ENCODE data around the gene NOL4L. TPM values are rescaled to one million over a fixed set of nuclear protein-coding genes. Genes with fewer than 3 reads are reported as not detected.

NOL4L gene
- total RNA-seq, 4 donors from 2014 or later, result 18.5 to 29.9 (median 24.8) TPM

DNA sequence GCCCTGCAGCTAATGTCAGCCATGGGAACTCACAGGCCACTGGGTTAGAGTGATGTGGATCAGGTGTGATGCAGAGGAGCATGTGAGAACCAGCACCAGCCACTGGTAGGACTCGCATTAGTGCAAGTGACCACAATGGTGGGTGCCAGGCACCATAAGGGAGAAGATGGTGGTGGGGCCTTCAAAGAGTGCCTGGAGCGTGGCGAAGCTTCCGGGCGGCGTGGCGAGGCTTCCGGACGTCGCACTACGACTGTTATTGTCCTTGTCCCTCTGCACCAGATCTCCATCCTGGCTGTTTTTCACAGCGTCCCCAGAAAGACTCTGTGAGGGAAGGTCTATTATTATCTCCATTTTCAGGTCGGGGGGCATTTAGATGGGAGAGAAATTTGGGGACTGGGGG, 44.7 kb upstream of the NOL4L start:
- intact Hi-C loops (cut with DNase I), result no loop called here
- peaks cover 9 to 10% of the 10 kb centered on the region in 2 donors for H3K4me1 ChIP-seq
- WGBS, 2 donors, result 95 to 98% methylated on average over 13 of the region's 13 CpGs

GRCh38 chr20:32628960-32629530, 43.9 kb upstream of the NOL4L start:
- no peak for TF ChIP-seq POLR2A (IDR thresholded peaks at IDR 0.05)
- TF ChIP-seq, protein P1, sequence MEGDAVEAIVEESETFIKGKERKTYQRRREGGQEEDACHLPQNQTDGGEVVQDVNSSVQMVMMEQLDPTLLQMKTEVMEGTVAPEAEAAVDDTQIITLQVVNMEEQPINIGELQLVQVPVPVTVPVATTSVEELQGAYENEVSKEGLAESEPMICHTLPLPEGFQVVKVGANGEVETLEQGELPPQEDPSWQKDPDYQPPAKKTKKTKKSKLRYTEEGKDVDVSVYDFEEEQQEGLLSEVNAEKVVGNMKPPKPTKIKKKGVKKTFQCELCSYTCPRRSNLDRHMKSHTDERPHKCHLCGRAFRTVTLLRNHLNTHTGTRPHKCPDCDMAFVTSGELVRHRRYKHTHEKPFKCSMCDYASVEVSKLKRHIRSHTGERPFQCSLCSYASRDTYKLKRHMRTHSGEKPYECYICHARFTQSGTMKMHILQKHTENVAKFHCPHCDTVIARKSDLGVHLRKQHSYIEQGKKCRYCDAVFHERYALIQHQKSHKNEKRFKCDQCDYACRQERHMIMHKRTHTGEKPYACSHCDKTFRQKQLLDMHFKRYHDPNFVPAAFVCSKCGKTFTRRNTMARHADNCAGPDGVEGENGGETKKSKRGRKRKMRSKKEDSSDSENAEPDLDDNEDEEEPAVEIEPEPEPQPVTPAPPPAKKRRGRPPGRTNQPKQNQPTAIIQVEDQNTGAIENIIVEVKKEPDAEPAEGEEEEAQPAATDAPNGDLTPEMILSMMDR (IDR thresholded peaks at IDR 0.05), result no peak
- Histone ChIP-seq H3K36me3 (no peaks in the 10 kb centered on the region), H3K9me3 (no peaks in the 10 kb centered on the region), H3K4me3 (replicated peaks in 1 of 3) (no peak overlapping the region), H3K27ac (no peak overlapping the region), H3K27me3 (no peaks in the 10 kb centered on the region), H3K4me1 (peaks cover 9 to 10% of the 10 kb centered on the region in 2 donors)
- WGBS, 2 donors, result 77% methylated on average over 7 of the region's 7 CpGs
- DNase-seq, result no peak
- intact Hi-C loops (cut with DNase I), result no loop called here

More for the DNA sequence above, 44.7 kb upstream of the NOL4L start:
- Histone ChIP-seq H3K27ac (no peak overlapping the region), H3K27me3 (no peaks in the 10 kb centered on the region), H3K4me3 (replicated peaks in 1 of 3) (no peak overlapping the region), H3K9me3 (no peaks in the 10 kb centered on the region), H3K36me3 (no peaks in the 10 kb centered on the region)
- no peak for DNase-seq
- TF ChIP-seq, protein P1 (IDR thresholded peaks at IDR 0.05), result no peak
- no peak for TF ChIP-seq POLR2A (IDR thresholded peaks at IDR 0.05)

DNA sequence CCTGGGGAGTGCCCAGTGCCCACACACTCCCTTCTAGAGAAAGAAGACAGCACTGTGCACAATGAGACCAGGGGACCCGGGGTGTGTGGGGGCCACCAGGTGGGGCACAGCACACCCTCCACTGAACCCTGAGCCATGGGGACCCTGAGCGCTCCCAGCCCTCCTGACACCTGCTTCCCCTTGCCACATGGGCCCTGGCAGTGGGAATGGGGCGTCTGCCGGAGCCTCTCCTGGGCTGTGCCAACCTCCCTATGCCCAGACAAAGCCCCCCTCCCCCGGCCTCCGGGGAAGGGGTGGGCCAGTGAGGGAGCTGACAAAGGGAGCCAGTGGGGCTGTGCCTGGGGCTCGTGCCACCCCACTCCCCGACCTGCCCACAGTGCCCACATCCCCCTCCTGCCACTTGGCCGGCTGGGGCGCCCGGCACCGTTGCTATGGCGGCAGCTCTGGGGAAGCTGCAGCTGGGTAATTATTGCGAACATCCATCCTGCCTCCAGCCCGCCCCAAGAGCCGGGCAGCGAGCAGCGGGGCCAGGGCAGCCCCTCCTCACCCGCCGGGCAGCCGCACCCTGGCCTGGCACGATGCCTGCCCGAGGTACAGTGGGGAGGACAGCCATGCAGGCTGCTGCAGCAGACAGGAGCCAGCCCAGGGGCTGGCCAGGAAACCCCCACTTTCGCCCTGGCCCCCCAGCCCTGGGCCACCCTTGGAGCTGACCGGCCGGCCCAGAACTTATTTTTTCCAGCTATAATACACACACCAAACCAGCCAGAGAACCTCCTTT, 41.9 kb upstream of the NOL4L start:
- H3K4me1 ChIP-seq, result peaks cover 9 to 10% of the 10 kb centered on the region in 2 donors
- DNase-seq, result peak; percentile 10 to 16
- no peak overlapping the region for H3K27ac ChIP-seq
- intact Hi-C loops (cut with DNase I), result no loop called here
- TF ChIP-seq POLR2A (IDR thresholded peaks at IDR 0.05), result no peak
- TF ChIP-seq, protein P1 (IDR thresholded peaks at IDR 0.05), result no peak
- no peaks in the 10 kb centered on the region for H3K36me3 ChIP-seq
- no peak overlapping the region for H3K4me3 ChIP-seq (replicated peaks in 1 of 3)
- no peaks in the 10 kb centered on the region for H3K9me3 ChIP-seq
- no peaks in the 10 kb centered on the region for H3K27me3 ChIP-seq
- 6 to 53% methylated on average over 6 to 20 of the region's 26 CpGs for WGBS, 2 donors

DNA sequence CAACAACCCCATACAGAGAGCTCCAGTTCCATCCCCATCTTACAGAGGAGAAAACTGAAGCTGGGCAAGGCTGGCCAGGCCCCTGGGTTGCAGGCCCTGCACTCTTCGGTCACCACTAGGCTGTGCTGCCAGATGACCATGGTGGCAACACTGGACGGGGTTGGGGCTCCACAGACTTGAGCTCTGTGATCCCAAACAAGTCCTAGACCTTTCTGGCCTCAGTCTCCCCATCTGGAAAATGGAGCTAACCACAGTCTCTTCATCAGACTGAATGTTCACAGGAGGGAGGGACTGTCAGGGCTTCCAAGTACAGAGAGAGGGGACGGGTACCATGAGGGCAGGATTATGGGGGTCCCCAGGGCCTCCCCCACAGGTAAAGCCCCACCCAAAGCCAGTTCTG, 41.3 kb upstream of the NOL4L start:
- WGBS, 2 donors, result 94 to 100% methylated on average over 2 to 3 of the region's 3 CpGs
- Histone ChIP-seq H3K36me3 (no peaks in the 10 kb centered on the region), H3K27ac (no peak overlapping the region), H3K27me3 (no peaks in the 10 kb centered on the region), H3K4me1 (peaks cover 9 to 10% of the 10 kb centered on the region in 2 donors), H3K4me3 (replicated peaks in 1 of 3) (no peak overlapping the region), H3K9me3 (no peaks in the 10 kb centered on the region)
- TF ChIP-seq, protein P1 (IDR thresholded peaks at IDR 0.05), result no peak
- no peak for TF ChIP-seq POLR2A (IDR thresholded peaks at IDR 0.05)
- DNase-seq, result no peak
- intact Hi-C loops (cut with DNase I), result no loop called here

DNA sequence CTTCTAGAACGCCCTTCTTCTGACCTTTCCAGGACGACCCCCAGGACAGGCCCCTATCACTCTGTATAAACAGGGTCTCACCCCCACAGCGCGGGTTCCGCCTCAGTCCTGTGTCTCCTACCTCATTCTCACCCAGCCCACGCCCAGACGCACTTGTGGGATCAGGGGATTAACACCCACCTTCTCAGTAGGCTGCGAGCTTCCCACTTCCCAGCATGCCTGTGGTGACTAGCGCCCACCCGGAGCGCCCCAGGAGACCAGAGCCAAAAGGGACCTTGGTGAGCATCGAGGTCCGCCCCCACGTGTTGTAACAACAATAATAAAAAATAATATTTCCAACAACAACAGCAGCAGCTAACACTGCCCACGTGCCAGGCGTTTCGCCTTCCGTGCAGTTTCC, 40.9 kb upstream of the NOL4L start:
- no peak overlapping the region for H3K4me3 ChIP-seq (replicated peaks in 1 of 3)
- H3K36me3 ChIP-seq, result no peaks in the 10 kb centered on the region
- no peak overlapping the region for H3K27ac ChIP-seq
- peaks cover 9 to 10% of the 10 kb centered on the region in 2 donors for H3K4me1 ChIP-seq
- H3K27me3 ChIP-seq, result no peaks in the 10 kb centered on the region
- intact Hi-C loops (cut with DNase I), result no loop called here
- no peak for DNase-seq
- 90 to 92% methylated on average over 18 of the region's 18 CpGs for WGBS, 2 donors
- TF ChIP-seq POLR2A (IDR thresholded peaks at IDR 0.05), result no peak
- TF ChIP-seq, protein P1 (IDR thresholded peaks at IDR 0.05), result no peak
- no peaks in the 10 kb centered on the region for H3K9me3 ChIP-seq

Measured in thyroid gland (tissue), 4 donors.